Endodermal cell (in vitro differentiated cells): Measurements from ENCODE around the gene KRTAP10-6. TPM values are rescaled to one million over a fixed set of nuclear protein-coding genes. Genes with fewer than 3 reads are reported as not detected.

Experiments used
- DNase-seq: peaks from one replicate; pipeline ENCODE4 v3.0.0-alpha.2; 2017
- H3K27ac ChIP-seq: 2 replicates; pipeline ENCODE4 v1.5.1; 2013; ENCODE audit warnings: mild to moderate bottlenecking, low read depth, low read length, moderate library complexity
- H3K27me3 ChIP-seq: 2 replicates; pipeline ENCODE4 v1.6.1; 2013; ENCODE audit warnings: mild to moderate bottlenecking, low read length, moderate library complexity; ENCODE audit not compliant: insufficient read depth, control insufficient read depth, poor library complexity, severe bottlenecking
- H3K36me3 ChIP-seq: 2 replicates; pipeline ENCODE4 v1.7.0; 2013; ENCODE audit warnings: mild to moderate bottlenecking, low read length, moderate library complexity; ENCODE audit not compliant: control insufficient read depth, insufficient read depth
- H3K4me1 ChIP-seq: one replicate; pipeline ENCODE4 v1.7.0; 2013; ENCODE audit warnings: low read length; ENCODE audit not compliant: control insufficient read depth, insufficient read depth
- H3K4me3 ChIP-seq: 2 replicates; pipeline ENCODE4 v1.5.1; 2013; ENCODE audit warnings: mild to moderate bottlenecking, low read length, moderate library complexity
- H3K9ac ChIP-seq: 2 replicates; pipeline ENCODE4 v1.6.1; 2013; ENCODE audit warnings: mild to moderate bottlenecking, low read length, moderate library complexity; ENCODE audit not compliant: poor library complexity, severe bottlenecking; ENCODE audit errors: extremely low read depth
- H3K9me3 ChIP-seq: 2 replicates; pipeline ENCODE4 v1.6.1; 2013; ENCODE audit warnings: mild to moderate bottlenecking, low read length, moderate library complexity; ENCODE audit not compliant: control insufficient read depth
- H3K27ac Mint-ChIP-seq: 2 replicates; pipeline ENCODE4 v1.8.0; 2020; ENCODE audit warnings: mixed read lengths
- H3K27me3 Mint-ChIP-seq: 2 replicates; pipeline ENCODE4 v1.8.0; 2021; ENCODE audit warnings: mild to moderate bottlenecking, mixed read lengths; ENCODE audit not compliant: insufficient read depth
- H3K36me3 Mint-ChIP-seq: 2 replicates; pipeline ENCODE4 v1.8.0; 2020; ENCODE audit warnings: low read depth, mixed read lengths
- H3K4me1 Mint-ChIP-seq: 2 replicates; pipeline ENCODE4 v1.8.0; 2020; ENCODE audit warnings: mixed read lengths
- H3K4me3 Mint-ChIP-seq: 2 replicates; pipeline ENCODE4 v1.8.0; 2020; ENCODE audit warnings: mild to moderate bottlenecking, moderate library complexity, mixed read lengths
- H3K9me3 Mint-ChIP-seq: 2 replicates; pipeline ENCODE4 v1.8.0; 2020; ENCODE audit warnings: mild to moderate bottlenecking, mixed read lengths
- WGBS, 2 experiments: methylation state at CpG; one replicate each; pipeline versions ENCODE4 v1.1.5 to v1.1.7; 2013; ENCODE audit warnings: missing lambda C conversion rate in 2 of 2, mixed read lengths in 1 of 2; ENCODE audit not compliant: insufficient coverage in 1 of 2, insufficient read length in 1 of 2; 5-methylcytosine and 5-hydroxymethylcytosine counted together
- total RNA-seq, 2 donors: library from RNA; stranded (reverse); fragmentation: NEBNext Ultra II Directional in 1 of 2; extraction: Animal tissue kit (Norgen Biotek cat#: 25700) in 1 of 2; gene quantifications; 2 replicates in 1 of 2; 3 replicates in 1 of 2; pipeline ENCODE4 v1.2.1, GENCODE V29; 2021
- TF ChIP-seq, protein P1 (sequence below): fragments of 200-600 bp; sonication (generic); conservative IDR thresholded peaks from 2 replicates; pipeline ENCODE4 v1.5.0; 2021; ENCODE audit warnings: antibody characterized with exemption, mild to moderate bottlenecking

Gene KRTAP10-6
- total RNA-seq, 2 donors from 2014 or later, result not detected

DNA sequence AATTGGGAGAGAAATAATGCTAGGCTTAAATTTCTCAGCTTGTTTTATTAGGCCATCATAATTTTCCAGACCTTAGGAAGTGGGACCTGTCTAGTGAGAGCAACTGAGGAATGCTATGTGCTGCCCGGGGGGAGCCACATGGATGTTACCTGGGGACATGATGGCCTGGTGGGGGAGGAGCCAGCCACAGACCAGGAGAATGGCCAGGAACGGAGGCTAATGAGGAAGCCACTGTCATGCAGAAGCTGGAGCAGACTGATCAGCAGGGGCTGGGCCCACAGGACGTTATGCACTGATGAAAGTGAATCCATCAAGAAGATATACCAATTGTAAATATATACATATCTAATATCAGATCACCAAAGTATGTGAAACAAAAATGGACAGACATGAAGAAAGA is 47.7 kb downstream of the KRTAP10-6 start:
- no peak overlapping the region for H3K4me3 Mint-ChIP-seq
- peaks cover 13% of the 10 kb centered on the region for H3K4me1 Mint-ChIP-seq
- peaks cover 14% of the 10 kb centered on the region for H3K9me3 Mint-ChIP-seq
- TF ChIP-seq, protein P1, sequence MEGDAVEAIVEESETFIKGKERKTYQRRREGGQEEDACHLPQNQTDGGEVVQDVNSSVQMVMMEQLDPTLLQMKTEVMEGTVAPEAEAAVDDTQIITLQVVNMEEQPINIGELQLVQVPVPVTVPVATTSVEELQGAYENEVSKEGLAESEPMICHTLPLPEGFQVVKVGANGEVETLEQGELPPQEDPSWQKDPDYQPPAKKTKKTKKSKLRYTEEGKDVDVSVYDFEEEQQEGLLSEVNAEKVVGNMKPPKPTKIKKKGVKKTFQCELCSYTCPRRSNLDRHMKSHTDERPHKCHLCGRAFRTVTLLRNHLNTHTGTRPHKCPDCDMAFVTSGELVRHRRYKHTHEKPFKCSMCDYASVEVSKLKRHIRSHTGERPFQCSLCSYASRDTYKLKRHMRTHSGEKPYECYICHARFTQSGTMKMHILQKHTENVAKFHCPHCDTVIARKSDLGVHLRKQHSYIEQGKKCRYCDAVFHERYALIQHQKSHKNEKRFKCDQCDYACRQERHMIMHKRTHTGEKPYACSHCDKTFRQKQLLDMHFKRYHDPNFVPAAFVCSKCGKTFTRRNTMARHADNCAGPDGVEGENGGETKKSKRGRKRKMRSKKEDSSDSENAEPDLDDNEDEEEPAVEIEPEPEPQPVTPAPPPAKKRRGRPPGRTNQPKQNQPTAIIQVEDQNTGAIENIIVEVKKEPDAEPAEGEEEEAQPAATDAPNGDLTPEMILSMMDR, result no peak
- no peaks in the 10 kb centered on the region for H3K27me3 ChIP-seq
- no peak overlapping the region for H3K4me3 ChIP-seq
- H3K9me3 ChIP-seq, result no peaks in the 10 kb centered on the region
- no peak overlapping the region for H3K27ac Mint-ChIP-seq
- H3K4me1 ChIP-seq, result no peaks in the 10 kb centered on the region
- peaks cover 1% of the 10 kb centered on the region for H3K27me3 Mint-ChIP-seq
- DNase-seq, result no peak
- no peak overlapping the region for H3K9ac ChIP-seq
- 62 to 91% methylated on average over 2 to 3 of the region's 3 CpGs for WGBS, 2 experiments
- H3K36me3 ChIP-seq, result no peaks in the 10 kb centered on the region
- no peaks in the 10 kb centered on the region for H3K36me3 Mint-ChIP-seq
- H3K27ac ChIP-seq, result no peak overlapping the region

DNA sequence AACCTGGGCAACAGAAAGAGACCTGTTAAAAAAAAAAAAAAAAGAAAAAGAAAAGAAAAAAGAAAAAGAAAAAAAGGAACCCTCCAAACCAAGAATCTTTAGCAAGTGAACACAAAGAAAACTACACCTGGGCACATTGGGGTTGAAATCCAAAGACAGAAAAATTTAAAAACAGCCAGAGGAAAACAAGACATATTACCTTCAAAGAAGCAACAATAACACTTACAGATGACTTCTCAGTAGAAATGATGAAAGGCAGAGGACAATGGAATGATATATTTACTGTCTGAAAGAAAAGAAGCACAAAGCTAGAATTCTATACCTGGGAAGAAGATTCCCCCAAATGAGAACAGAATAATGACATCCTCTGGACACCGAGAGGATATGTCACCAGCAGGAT is 49.6 kb downstream of the KRTAP10-6 start:
- no peaks in the 10 kb centered on the region for H3K36me3 Mint-ChIP-seq
- Histone ChIP-seq H3K27me3 (no peaks in the 10 kb centered on the region), H3K9ac (no peak overlapping the region), H3K36me3 (no peaks in the 10 kb centered on the region), H3K4me3 (no peak overlapping the region), H3K27ac (no peak overlapping the region), H3K4me1 (no peaks in the 10 kb centered on the region), H3K9me3 (no peaks in the 10 kb centered on the region)
- no peak overlapping the region for H3K4me3 Mint-ChIP-seq
- H3K4me1 Mint-ChIP-seq, result no peaks in the 10 kb centered on the region
- peaks cover 1% of the 10 kb centered on the region for H3K27me3 Mint-ChIP-seq
- no peak for DNase-seq
- H3K9me3 Mint-ChIP-seq, result peaks cover 14% of the 10 kb centered on the region
- WGBS, 2 experiments, result 75 to 95% methylated on average over 1 of the region's 1 CpG
- TF ChIP-seq, protein P1, result no peak
- H3K27ac Mint-ChIP-seq, result no peak overlapping the region

Other genes starting within 250 kb of the KRTAP10-6 start
- 10 to 100 TPM in 1 of 2 donors, 1 to 10 TPM in 1; 1.6 to 12.5 TPM for gene TRPM2, start 238.9 kb downstream of the KRTAP10-6 start, total RNA-seq
- gene LRRC3, start 137.0 kb downstream of the KRTAP10-6 start, total RNA-seq, result 10 to 100 TPM; 14.1 to 16.5 TPM
- not detected for gene KRTAP10-1, start 52.3 kb downstream of the KRTAP10-6 start, total RNA-seq
- gene KRTAP10-2, start 41.0 kb downstream of the KRTAP10-6 start, total RNA-seq, result not detected
- not detected for gene KRTAP10-3, start 33.7 kb downstream of the KRTAP10-6 start, total RNA-seq
- not detected for gene KRTAP10-4, start 18.8 kb downstream of the KRTAP10-6 start, total RNA-seq
- gene KRTAP10-5, start 11.9 kb downstream of the KRTAP10-6 start, total RNA-seq, result not detected
- not detected for gene KRTAP10-7, start 8.1 kb upstream of the KRTAP10-6 start, total RNA-seq
- not detected for gene KRTAP10-8, start 19.6 kb upstream of the KRTAP10-6 start, total RNA-seq
- gene KRTAP10-9, start 34.6 kb upstream of the KRTAP10-6 start, total RNA-seq, result not detected
- not detected for gene KRTAP10-10, start 44.9 kb upstream of the KRTAP10-6 start, total RNA-seq
- gene KRTAP10-11, start 53.9 kb upstream of the KRTAP10-6 start, total RNA-seq, result not detected
- not detected for gene KRTAP12-4, start 62.2 kb upstream of the KRTAP10-6 start, total RNA-seq
- not detected for gene KRTAP12-3, start 65.4 kb upstream of the KRTAP10-6 start, total RNA-seq
- not detected for gene KRTAP12-2, start 74.4 kb upstream of the KRTAP10-6 start, total RNA-seq
- gene KRTAP12-1, start 89.7 kb upstream of the KRTAP10-6 start, total RNA-seq, result not detected
- not detected for gene KRTAP10-12, start 104.7 kb upstream of the KRTAP10-6 start, total RNA-seq
- 1 to 10 TPM; 1.5 to 6.0 TPM for gene TSPEAR, start 119.1 kb upstream of the KRTAP10-6 start, total RNA-seq
- gene UBE2G2, start 209.3 kb upstream of the KRTAP10-6 start, total RNA-seq, result 10 to 100 TPM; 84.0 to 84.8 TPM
- gene SUMO3, start 225.6 kb upstream of the KRTAP10-6 start, total RNA-seq, result 10 to 100 TPM; 79.5 to 96.4 TPM